Umbilical cord (tissue), 2 donors: ENCODE data around the gene FGF11. TPM values are rescaled to one million over a fixed set of nuclear protein-coding genes. Genes with fewer than 3 reads are reported as not detected.

Source experiments
- DNase-seq: peaks from one replicate; pipeline ENCODE4 v3.0.0-alpha.2; 2015; ENCODE audit warnings: low spot score
- total RNA-seq: library from RNA; depleted of rRNA; stranded (reverse); fragments of >200 nt; gene quantifications from one replicate; pipeline ENCODE4 v1.2.3, GENCODE V29; 2014; ENCODE audit warnings: low replicate concordance; ENCODE audit not compliant: insufficient read depth

FGF11 gene
- 12.8 TPM for total RNA-seq

DNA sequence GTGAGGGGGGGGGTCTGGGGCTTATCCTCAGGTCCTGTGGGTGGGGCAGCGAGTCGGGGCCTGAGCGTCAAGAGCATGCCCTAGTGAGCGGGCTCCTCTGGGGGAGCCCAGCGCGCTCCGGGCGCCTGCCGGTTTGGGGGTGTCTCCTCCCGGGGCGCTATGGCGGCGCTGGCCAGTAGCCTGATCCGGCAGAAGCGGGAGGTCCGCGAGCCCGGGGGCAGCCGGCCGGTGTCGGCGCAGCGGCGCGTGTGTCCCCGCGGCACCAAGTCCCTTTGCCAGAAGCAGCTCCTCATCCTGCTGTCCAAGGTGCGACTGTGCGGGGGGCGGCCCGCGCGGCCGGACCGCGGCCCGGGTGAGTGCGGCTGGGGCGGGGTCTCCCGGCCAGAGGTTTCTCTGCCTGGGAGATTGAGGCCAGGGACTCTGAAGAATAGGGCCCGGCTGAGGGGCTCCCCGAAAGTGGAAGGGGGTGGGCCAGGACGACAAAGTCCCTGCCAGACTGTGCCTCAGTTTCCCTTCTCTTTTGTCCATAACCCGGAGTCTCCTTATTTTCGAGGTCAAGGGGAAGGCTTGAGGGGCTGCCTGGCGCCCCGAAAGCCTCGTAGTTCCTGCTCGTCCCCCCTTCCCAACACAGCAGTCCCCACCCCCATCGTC, at the start of gene FGF11:
TSS of gene FGF11 (plus strand) at position 51 of the 651 bp plus-strand sequence. CDS start at position 160, 109 bp downstream.
- no peak for DNase-seq

DNA sequence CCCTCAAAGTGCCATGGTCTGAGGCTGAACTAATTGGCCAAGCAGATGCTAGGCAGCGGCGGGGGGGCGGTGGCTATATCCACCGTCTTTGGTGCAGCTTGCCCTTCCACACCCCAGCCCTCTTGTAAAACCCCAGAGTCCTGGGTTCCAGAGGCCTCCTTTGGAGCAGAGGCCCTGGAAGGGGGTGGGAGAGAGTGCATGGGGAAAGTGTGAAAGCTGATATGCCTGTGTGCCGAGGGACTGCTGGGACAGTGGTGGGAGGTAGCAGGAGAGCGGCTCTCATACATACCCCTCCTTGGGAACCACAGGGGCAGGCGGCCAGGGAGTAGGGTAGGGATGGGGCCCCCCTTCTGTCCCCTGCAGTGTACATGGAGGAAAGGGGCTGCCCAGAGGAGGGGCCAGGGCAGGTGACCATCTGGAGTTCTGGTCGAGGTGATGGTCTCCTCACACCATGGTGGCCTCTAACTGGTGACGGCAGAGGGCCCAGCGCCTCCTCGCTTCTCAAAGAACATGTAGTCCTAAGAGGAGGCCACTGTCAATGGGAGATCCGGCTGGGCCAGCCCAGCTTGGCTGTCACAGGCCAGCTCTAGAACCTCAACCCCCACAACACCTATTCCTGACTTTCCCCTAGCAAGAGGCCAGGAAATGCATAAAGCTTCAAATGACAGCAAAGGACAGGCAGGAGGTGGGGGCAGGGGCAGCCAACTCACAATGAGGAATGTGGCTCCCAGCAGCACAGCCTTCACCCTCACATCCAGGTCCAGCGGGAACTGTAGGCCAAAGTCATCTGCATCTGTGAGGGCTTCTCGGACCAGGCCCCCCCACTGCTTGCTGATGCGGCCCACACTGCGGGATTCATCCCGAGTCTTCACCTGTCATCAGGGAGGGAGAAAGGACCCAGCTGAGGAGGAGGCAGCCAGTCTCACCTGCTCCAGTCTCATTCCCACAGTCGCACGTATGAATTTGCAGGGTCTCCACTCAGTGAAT, 49.1 kb upstream of the FGF11 start:
- DNase-seq, result no peak

DNA sequence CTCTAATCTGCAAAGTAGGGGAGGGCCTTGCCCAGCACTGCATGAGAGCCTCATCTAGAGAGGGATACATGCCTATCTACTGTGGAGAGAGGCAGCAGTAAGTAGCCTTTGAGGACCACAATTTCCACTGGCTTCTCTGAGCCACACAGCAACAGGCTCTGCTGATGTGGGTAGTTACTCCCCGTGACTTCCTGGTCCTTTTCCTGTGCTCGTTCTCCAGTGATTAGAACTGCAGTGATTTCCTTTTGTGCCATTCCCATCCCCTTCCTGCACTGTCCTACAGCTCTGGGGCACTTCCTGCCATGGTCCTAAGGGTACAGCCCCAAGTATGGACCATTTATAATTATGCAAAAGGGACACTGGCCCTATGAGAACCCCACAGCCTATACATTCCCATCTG, 48.0 kb upstream of the FGF11 start:
- DNase-seq, result no peak

DNA sequence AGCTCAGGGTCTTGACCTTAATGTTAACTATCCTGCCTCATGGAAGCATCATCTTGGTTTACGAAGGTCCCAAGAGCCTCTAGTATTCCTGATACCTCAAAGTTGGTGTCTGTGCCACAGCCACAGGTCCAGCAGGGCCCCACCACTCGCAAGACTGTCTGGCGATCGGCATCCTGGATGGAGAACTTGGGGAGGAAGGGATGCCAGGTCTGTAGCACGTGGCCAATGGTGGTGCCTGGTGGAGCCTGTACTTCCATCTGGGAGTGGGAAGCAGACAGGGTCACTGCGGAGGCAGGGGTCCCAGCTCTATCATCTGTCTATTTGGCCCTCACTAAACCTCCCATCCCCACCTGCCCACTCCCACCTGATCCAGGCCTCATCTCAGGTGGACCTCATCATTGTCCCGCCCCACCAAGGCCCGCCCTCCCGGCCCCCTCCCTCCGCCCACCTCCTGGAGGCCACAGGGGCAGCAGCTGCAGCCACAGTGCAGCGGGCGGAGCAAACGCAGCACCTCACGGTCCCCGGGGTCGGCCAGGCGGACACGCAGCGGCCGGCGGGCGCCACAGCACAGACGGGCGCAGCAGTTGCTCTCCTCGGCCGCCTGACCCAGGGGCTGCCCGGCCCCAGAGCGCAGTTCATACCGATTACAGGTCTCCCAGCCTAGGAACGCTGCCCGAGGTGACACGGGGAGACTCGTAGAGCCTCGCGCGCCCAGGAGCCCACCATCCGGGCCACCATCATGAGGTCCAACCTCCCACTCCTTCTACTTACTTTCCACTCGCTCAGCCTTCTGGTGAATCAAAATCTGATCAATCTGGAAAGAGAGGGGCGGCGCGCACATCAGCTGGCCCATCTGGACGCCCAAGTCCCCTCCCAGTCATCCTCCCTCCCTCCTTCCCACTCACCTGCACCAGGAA, 46.4 kb upstream of the FGF11 start:
- DNase-seq, result no peak

DNA sequence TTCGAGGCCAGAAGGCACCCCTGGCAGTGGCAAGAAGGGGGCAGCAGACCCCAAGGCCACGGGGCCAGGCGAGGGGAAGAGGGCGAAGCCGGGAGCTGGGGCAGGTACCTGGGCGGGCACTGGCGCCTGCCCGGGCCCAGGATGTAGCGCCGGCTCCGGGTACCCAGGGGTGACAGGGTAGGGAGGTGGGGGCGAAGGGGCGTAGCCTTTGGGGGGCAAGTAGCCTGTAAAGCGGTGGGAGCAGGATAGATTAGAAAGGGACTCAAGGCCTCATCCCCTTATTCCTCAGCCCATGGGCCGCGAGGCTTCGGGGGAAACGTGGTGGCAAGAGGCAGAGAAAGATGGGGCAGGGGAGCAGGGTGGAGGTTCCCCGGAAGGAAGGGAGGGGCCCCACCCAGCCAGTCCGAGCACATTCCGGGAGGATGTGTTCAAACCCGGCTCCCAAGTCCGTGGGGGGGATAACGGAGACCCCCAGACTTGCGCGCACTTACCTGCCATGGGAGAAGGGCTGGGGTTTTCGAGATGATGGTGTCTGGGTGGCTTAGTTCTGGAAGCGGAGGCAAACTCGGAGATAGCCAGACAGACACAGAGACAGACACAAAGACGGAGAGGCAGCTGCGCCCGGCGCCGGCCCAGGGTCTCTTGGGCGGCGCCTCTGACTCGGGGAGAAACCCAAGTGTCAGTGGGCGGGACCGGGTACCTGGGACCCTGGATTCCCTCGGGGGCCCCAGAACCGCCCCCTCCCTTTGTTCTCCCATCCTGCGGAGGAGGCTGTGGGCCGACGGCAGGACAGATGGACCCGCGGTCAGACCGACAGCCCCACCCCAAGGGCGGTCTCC, 45.5 kb upstream of the FGF11 start:
- peak; percentile 41 for DNase-seq

DNA sequence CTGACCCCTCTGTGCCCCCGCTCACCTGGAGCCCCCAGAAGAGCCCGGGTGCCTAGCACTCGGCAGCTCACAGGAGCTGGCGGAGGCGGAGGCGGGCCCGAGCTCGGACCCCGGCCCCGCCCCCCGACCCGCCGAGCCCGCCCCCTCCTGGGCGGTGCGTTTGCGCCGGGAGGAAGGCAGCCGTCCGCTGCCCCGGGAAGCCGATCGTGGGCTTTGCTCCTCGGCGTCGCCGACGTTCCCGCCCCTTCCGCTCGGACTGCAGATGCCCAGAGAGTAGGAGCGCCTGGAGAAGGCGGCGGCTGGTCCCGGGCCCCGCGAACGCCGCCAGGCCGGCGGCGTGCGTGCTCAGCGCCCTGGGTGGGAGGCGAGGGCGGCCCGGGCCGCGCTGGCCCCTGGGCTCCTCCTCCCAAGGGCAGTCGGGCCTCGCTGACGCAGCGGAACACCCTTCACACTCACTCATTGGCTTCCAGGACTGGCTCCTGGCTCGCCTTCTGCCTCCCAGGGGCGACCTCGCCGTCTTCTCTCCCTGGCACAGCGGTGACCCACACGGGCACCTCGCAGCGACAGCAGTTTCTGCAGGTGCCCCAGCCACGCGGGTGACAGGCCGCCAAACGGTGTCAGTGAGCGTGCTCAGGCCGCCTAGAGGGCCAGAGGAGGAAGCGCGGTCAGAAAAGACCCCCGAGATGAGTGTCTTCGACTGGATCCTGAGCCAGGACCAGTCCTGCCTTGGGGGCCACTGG, 44.7 kb upstream of the FGF11 start, which contains the start of gene PLSCR3:
TSS of gene PLSCR3 (minus strand) at position 74 of the 740 bp plus-strand sequence. CDS start 415 bp downstream, outside the sequence.
- DNase-seq, result peak; percentile 91

DNA sequence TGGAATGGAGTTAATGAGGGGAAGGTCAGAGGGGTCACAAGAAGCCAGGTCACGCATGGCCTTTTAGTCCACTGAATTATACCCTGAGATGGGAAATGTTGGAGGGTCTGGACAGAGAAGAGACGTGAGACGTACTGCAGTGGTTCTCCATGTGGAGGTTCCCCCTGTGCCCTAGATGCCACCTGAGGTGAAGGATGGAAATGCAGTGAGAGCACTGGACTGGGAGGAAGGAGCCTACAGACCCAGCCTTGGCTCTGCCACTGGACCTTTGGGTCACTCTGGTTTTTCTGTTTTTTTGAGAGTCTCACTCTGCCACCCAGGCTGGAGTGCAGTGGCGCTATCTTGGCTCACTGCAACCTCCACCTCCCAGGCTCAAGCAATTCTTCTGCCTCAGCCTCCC, 43.2 kb upstream of the FGF11 start:
- DNase-seq, result no peak

DNA sequence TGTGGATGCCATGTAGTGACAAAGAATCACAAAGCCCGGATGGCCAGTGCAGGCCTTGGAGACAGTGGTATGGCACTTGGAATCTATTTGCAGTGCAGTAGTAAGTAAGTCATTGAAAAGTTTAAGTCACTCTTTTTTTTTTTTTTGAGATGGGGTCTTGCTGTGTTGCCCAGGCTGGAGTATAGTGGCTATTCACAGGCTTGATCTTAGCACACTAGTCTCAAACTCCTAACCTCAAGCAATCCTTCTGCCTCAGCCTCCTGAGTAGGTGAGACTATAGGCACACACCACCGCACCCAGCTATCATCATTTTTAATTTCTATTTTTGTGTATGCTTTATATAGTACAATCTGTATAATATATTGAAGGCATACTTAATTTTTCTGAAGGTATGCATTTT, 40.7 kb upstream of the FGF11 start:
- no peak for DNase-seq

DNA sequence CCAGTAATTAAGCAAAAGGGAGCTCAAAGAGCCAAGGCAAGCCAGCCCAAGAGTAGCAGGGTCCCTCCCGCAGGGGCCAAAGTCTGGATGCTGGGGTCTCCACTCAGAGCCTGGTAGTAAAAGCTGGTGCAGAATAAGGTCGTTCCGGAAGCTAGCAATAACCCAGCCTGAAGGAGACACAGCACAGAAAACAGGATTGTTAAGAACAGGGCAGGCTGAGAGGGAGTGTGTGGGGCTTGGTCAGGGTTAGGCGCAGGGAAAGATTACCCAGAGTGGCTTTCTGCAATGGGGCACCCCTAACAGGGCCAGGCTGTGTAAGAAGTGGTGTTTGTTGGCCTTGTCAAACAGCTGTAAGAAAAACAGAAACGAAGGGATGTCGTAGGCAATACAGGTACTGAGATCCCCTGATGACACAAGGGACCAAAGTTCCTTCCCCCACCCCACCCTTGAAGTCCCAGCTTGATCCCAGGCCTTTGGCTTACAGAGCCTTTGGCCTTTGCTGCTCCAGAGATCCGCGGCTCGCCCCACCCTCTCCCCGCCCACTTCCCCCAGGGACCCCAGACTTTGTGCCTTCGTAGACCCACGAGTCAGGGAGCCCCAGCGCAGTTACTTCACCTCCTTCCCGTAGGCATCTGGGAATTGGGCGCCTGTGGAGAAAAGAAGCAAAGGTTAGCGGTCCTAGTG, 36.1 kb upstream of the FGF11 start:
- no peak for DNase-seq

DNA sequence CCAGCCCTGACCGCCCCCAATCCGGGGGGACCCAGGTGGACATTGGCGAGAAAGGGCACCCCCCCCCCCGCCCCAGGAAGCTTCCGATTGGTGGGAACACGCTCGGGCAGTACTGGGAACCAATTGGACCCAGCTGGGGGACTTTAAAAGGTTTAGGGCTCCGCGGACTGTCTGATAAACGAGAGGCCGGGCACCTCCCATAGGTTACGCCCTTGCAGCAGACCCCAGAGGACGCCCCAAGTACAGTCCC, 35.7 kb upstream of the FGF11 start:
- DNase-seq, result no peak

DNA sequence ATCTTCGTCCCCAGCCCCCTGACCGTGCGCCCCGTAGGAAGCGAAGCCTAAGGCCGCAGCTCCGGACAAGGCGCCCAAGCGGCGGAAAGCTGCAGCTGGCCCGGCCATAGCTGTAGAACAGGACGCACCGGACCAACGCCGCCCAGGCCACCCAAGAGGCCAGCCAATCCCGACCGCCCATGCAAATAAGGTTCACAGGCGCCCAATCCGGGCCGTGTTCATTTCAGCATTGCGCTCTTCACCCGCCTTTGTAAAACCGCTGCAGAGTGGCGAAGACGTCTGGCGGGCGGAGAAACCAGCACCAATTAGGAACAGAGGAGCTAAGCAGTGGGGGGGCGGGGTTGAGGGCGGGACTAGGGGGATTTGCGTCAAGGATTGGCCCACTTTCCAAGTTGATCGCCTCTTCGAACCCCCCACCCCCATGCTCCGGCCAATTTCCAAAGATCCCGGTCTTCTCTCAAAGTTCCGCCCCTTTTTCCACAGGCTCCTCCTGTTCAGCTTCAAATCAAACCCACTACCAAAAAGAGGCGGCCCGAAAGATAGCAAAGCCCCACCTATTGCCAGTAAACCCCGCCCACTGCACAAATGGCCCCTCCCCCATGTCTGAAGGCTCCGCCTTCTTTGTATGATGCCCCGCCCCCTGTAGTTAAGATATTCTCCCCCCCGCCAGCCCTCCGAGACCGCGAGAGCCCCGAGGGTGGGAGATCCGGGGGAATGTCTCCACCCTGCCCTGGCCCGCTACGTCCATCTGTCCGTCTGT, 35.2 kb upstream of the FGF11 start, which contains the start of gene TMEM256:
TSS of gene TMEM256 (minus strand) at position 121 of the 760 bp plus-strand sequence. CDS start at position 108, 13 bp downstream.
- peak; percentile 100 for DNase-seq

DNA sequence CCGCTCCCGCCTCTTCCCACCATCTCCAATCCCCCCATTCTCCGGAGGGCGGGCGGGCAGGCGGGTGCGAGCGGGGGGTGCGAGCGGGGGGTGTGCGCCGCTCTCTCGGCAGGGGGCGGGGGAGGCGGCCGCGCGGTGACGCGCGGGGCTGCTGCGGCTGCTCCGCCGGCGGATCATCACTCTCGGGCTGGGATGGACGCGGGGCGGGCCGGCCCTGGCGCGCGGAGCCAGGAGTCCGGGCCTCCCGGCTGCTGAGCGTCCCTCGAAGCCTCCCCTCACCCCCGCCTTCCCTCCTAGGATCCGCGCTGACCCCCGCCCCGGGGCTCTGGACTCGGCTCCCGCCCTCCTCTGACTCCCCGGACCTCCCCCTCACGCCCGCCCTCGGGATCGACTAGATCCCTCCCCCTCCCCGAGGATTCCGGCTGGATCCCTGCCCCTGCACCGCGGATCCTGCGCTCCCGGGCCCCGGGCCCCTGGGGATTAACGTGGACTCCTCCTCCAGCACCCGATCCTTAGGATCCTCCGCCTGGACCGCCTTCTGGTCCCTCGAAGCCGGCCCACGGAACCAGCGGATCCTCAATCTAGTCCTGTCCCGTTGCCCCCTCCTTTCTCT, 34.5 kb upstream of the FGF11 start:
- peak; percentile 68 for DNase-seq

DNA sequence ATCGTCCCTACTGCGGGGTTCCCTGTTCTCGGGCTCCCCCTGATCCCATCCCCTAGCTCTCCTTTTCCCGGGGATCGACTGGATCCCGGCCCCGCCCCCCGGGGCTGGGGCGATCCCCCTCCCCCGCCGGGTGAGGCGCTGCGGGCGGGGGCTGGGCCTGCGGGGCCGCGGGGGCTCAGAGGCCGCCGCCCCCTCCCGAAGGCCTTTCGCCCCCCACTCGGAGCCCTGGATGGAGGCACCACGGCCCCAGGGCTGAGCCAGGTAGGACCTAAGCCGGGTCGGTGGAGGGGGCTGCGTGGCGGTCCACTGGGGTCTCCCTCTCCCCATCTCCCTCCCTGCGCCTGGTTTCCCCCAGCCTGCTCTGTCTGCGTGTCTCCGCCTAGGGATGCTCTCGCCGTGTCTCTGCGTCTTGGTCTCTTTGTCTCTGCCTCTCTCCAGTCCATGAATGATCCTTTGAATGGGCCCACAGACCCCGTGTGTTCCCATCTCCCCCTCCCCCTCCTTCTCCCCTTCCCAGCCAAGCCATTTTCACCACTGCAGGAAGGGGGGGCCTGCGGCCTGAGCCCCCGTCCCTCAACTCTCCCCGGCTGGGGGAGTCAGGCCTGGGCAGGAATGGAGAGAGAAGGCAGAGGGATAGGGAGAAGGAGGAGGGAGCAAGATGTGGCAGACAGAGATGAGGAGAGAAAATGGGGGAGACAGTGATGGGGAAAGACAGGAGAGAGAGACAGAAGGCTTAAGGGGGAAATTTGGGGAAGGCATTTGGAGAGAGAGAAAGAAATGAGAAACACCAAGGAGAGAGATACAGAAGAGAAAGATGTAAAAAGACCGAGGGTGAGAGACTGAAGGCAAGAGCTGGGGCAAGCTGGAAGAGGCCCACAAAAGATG, 33.7 kb upstream of the FGF11 start:
- DNase-seq, result peak; percentile 44

DNA sequence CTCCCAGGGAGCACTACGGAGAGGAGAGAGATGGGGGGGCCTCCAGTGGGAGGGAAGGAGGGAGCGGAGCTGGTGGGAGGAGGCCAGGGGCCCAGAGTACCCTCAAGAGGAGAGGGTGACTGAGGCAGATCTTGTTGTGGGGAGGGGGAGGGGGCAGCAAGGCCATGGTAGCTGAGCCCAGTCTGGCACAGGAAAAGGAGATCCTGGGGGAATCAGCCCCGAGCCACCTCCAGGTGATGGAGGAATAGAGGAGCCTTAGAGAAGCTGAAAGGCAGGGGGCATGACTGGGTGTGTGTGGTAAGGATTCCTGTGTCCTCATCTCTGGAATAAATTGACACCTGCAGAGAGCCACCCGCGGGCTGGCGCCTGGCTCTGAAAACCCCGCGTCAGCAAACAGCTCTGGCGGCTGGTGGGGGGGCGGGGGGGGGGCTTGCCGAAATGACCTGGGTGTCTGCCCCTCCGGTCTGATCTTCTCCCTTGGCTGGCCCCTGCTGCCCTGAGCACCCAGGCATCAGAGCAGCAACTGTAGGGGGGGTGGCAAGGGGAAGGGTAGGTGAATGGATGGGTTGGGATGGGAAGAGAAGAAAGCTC, 33.0 kb upstream of the FGF11 start:
- no peak for DNase-seq

DNA sequence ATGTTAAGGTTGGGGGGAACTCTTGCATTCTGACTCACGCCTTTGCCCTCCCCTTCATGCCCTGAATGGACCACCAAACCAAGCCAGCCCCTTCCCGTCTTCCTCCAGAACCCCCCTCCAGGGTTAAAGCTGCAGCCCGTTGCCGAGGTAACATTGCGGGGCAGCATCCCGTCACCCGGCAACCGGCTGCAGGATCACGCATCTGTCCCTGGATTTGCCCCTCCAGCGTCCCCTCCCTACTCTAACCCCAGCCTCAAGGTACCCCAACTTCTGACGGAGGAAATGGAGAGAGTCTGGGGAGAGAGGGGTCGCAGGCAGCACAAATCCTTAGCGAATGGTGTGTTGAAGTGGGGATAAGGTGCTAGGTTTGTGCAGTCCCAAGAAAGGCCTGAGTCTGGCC, 32.2 kb upstream of the FGF11 start:
- DNase-seq, result no peak

DNA sequence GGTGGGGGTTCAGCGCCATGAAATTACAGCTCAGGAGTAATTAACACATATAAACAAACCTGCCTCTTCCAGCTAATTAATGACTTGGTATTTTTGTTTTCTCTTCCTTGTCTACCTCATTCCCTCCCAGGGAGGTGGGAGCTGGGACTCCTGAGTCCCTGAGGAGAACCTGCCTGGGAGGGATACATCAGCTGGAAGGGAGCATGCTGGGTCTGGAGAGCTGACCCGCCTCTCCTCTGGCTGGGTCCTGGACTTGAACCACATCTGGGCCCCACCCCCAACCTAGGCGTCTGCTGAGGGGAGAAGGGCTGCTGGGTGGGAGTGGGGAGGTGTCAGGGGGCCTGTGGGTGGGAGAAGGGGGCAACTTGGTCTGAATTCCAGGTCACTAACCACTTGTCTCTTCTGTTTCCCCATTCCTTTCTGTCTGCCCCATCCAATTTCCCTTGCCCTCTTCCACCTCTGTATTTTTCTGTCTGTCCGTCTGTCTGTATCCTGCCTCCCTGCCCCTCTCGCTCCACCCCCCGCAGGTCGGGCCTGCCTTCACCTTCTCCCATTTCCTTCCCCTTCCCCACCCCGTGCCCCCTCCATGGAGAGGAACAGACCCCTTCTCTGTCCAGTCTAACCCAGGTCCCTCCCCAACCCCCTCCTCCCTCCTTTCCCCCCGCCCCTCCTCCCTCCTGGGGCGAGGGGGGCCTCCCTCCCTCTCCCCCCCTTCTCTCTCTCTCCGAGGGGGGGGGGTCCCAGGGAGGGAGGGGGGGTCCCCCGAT, 31.6 kb upstream of the FGF11 start, which contains the start of gene NLGN2:
TSS of gene NLGN2 (plus strand) at position 361 of the 767 bp plus-strand sequence. CDS start 411 bp downstream, outside the sequence.
- DNase-seq, result no peak
